ENCODE measurements around the gene PKP3.
A peak's percentile ranks its signal among the peaks of the same experiment; 100 is the strongest.

Gene PKP3

GRCh38 chr11:443542-444199 lies 49.7 kb downstream of the PKP3 start:
- no peaks in the 10 kb centered on the region for H3K36me3 ChIP-seq
- H3K27ac ChIP-seq = no peak overlapping the region
- DNase-seq = no peak
- no peak overlapping the region for H3K4me3 ChIP-seq (ENCODE audit: low read depth, low read length)
- no peaks in the 10 kb centered on the region for H3K9me3 ChIP-seq (ENCODE audit: severe bottlenecking)
- H3K27me3 ChIP-seq (ENCODE audit: insufficient read depth, low read depth, severe bottlenecking) = no peaks in the 10 kb centered on the region
- no peak for TF ChIP-seq CTCF (IDR thresholded peaks at IDR 0.05; ENCODE audit: low read depth, low read length)

GRCh38 chr11:444396-445144 lies 50.6 kb downstream of the PKP3 start:
- no peaks in the 10 kb centered on the region for H3K36me3 ChIP-seq
- H3K27ac ChIP-seq = no peak overlapping the region
- no peak for DNase-seq

DNA sequence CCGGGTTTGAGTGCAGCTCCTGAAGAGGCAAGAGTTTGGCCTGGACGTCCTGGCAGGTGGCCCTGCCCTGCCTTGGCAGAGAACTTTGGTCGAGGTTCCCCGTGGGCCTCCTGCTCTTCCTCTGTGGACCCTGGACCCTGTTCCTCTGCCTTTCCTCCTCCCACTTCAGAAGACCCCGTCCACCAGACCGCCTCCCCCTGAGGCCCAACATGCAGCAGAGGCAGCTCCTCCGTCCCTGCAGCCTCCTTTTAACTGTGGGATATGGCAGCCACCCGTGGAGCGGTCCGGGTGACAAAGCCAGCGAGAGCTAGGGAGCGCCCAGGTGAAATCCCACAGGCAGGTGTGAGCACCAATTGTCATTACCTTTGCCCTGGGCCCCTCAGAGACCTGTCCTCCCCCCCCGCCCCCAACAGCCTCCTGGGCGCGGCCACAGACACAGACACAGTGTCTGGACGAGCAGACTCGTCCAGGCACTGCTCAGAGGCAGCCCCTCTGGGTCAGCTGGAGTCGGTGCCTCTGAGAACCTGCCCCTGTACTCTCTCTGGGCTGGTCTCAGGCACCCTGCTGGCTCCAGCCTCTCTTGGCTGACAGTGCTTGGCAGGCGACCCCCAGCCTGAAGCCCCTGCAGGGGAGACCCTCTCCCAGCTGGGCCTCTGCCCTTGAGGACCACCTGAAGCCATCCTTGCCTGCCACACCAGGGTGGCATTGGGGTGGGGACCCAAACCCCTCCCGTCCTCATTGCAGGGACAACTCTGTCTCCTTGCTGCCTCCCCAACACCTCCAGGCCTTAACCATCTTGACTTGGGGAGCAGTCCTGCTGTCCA lies 52.0 kb downstream of the PKP3 start:
- Histone ChIP-seq H3K9me3 (ENCODE audit: severe bottlenecking) (no peaks in the 10 kb centered on the region), H3K27ac (no peak overlapping the region)

More at GRCh38 chr11:444396-445144, 50.6 kb downstream of the PKP3 start:
- H3K4me3 ChIP-seq (ENCODE audit: low read depth, low read length) = no peak overlapping the region
- no peak for TF ChIP-seq CTCF (IDR thresholded peaks at IDR 0.05; ENCODE audit: low read depth, low read length)
- no peaks in the 10 kb centered on the region for H3K9me3 ChIP-seq (ENCODE audit: severe bottlenecking)
- no peaks in the 10 kb centered on the region for H3K27me3 ChIP-seq (ENCODE audit: insufficient read depth, low read depth, severe bottlenecking)

DNA sequence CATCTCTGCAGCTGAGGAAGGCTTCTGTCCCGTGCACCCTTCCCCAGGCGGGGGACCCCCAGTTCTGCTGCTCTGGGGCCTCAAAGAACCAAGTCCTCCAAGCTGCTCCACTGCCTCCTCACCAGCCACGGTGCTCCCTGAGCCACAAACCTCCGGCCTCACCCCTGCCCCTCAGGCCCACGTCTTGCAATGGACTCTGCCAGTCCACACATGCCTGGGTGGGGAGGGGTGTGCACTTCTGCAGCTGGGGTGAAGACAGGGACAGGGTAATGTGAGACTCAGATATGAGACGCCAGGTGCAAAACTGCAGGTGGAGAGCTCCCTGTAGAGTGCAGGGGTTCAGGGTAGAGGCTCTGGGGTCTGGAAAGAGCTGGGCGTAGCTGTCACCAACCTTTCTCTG lies 52.9 kb downstream of the PKP3 start:
- Histone ChIP-seq H3K36me3 (peaks cover 2% of the 10 kb centered on the region), H3K9me3 (ENCODE audit: severe bottlenecking) (no peaks in the 10 kb centered on the region), H3K27me3 (ENCODE audit: insufficient read depth, low read depth, severe bottlenecking) (no peaks in the 10 kb centered on the region), H3K27ac (no peak overlapping the region), H3K4me3 (ENCODE audit: low read depth, low read length) (no peak overlapping the region)
- no peak for TF ChIP-seq CTCF (IDR thresholded peaks at IDR 0.05; ENCODE audit: low read depth, low read length)
- DNase-seq = no peak

More for the DNA sequence above, 52.0 kb downstream of the PKP3 start:
- Histone ChIP-seq H3K4me3 (ENCODE audit: low read depth, low read length) (no peak overlapping the region), H3K36me3 (no peaks in the 10 kb centered on the region), H3K27me3 (ENCODE audit: insufficient read depth, low read depth, severe bottlenecking) (no peaks in the 10 kb centered on the region)
- DNase-seq = no peak
- no peak for TF ChIP-seq CTCF (IDR thresholded peaks at IDR 0.05; ENCODE audit: low read depth, low read length)

GRCh38 chr11:447923-448731 lies 54.1 kb downstream of the PKP3 start:
- H3K27me3 ChIP-seq (ENCODE audit: insufficient read depth, low read depth, severe bottlenecking) = no peaks in the 10 kb centered on the region
- H3K9me3 ChIP-seq (ENCODE audit: severe bottlenecking) = no peaks in the 10 kb centered on the region
- H3K27ac ChIP-seq = peak overlapping the region; percentile 57
- peak overlapping the region; percentile 71 for H3K4me3 ChIP-seq (ENCODE audit: low read depth, low read length)
- TF ChIP-seq CTCF (IDR thresholded peaks at IDR 0.05; ENCODE audit: low read depth, low read length) = peak; percentile 93
- peaks cover 12% of the 10 kb centered on the region for H3K36me3 ChIP-seq
- DNase-seq = peak; percentile 93

Data from WERI-Rb-1 (cell line).